H9 (cell line): ENCODE data around the gene OTOF. TPM values are rescaled to one million over a fixed set of nuclear protein-coding genes. Genes with fewer than 3 reads are reported as not detected.

Source experiments
- DNase-seq: peaks from one replicate; pipeline ENCODE4 v3.0.0-alpha.2; 2017
- H2AFZ ChIP-seq: one replicate; pipeline ENCODE4 v1.6.1; 2013; ENCODE audit warnings: mild to moderate bottlenecking, low read length, control low read depth, moderate library complexity
- H2AK5ac ChIP-seq: 2 replicates; pipeline ENCODE4 v1.6.1; 2013; ENCODE audit warnings: low read length, control low read depth, mixed read lengths; ENCODE audit not compliant: insufficient read length
- H2BK120ac ChIP-seq: one replicate; pipeline ENCODE4 v1.6.1; 2013; ENCODE audit warnings: low read depth, mild to moderate bottlenecking, low read length, control low read depth, inconsistent platforms; ENCODE audit not compliant: poor library complexity, severe bottlenecking
- H2BK12ac ChIP-seq: 2 replicates; pipeline ENCODE4 v1.6.1; 2013; ENCODE audit warnings: low read length, control low read depth, mixed read lengths, low read depth; ENCODE audit not compliant: insufficient read length
- H2BK15ac ChIP-seq: 2 replicates; pipeline ENCODE4 v1.6.1; 2013; ENCODE audit warnings: low read depth, low read length, control low read depth
- H2BK20ac ChIP-seq: one replicate; pipeline ENCODE4 v1.6.1; 2013; ENCODE audit warnings: low read depth, mild to moderate bottlenecking, low read length, control low read depth, inconsistent platforms; ENCODE audit not compliant: poor library complexity, severe bottlenecking
- H2BK5ac ChIP-seq: 2 replicates; pipeline ENCODE4 v1.6.1; 2013; ENCODE audit warnings: low read length, control low read depth, mixed read lengths; ENCODE audit not compliant: insufficient read length
- H3K14ac ChIP-seq: 2 replicates; pipeline ENCODE4 v1.6.1; 2013; ENCODE audit warnings: low read length, control low read depth; ENCODE audit not compliant: insufficient read depth
- H3K18ac ChIP-seq: 2 replicates; pipeline ENCODE4 v1.6.1; 2013; ENCODE audit warnings: low read depth, mild to moderate bottlenecking, mixed read lengths, low read length, control low read depth; ENCODE audit not compliant: insufficient read length
- H3K23ac ChIP-seq: 2 replicates; pipeline ENCODE4 v1.6.1; 2013; ENCODE audit warnings: low read length, control low read depth, mixed read lengths, low read depth; ENCODE audit not compliant: insufficient read length
- H3K23me2 ChIP-seq: 2 replicates; pipeline ENCODE4 v1.6.1; 2013; ENCODE audit warnings: low read depth, mild to moderate bottlenecking, mixed read lengths, low read length, control low read depth; ENCODE audit not compliant: insufficient read length, poor library complexity, severe bottlenecking
- H3K27ac ChIP-seq: 2 replicates; pipeline ENCODE4 v1.5.1; 2013; ENCODE audit warnings: low read length, control low read depth, mixed read lengths, low read depth; ENCODE audit not compliant: insufficient read length
- H3K27me3 ChIP-seq: 2 replicates; pipeline ENCODE4 v1.6.1; 2013; ENCODE audit warnings: low read length, control low read depth, inconsistent platforms; ENCODE audit not compliant: insufficient read depth
- H3K4ac ChIP-seq: 2 replicates; pipeline ENCODE4 v1.6.1; 2013; ENCODE audit warnings: low read depth, mild to moderate bottlenecking, control low read depth, inconsistent platforms, low read length, moderate library complexity
- H3K4me1 ChIP-seq: 2 replicates; pipeline ENCODE4 v1.6.1; 2013; ENCODE audit warnings: low read length, control low read depth, inconsistent platforms; ENCODE audit not compliant: insufficient read depth
- H3K4me2 ChIP-seq: 2 replicates; pipeline ENCODE4 v1.6.1; 2013; ENCODE audit warnings: low read length, control low read depth, mixed read lengths; ENCODE audit not compliant: insufficient read length, insufficient read depth
- H3K56ac ChIP-seq: 2 replicates; pipeline ENCODE4 v1.6.1; 2013; ENCODE audit warnings: low read depth, mild to moderate bottlenecking, mixed read lengths, low read length, control low read depth; ENCODE audit not compliant: insufficient read length
- H3K79me1 ChIP-seq: 2 replicates; pipeline ENCODE4 v1.6.1; 2013; ENCODE audit warnings: low read depth, mild to moderate bottlenecking, moderate library complexity, low read length, control low read depth, inconsistent platforms; ENCODE audit not compliant: insufficient read depth, poor library complexity, severe bottlenecking
- H3K79me2 ChIP-seq: 2 replicates; pipeline ENCODE4 v1.6.1; 2013; ENCODE audit warnings: low read length, control low read depth, inconsistent platforms; ENCODE audit not compliant: insufficient read depth
- H3K9ac ChIP-seq: 2 replicates; pipeline ENCODE4 v1.6.1; 2013; ENCODE audit warnings: low read length, control low read depth, mixed read lengths; ENCODE audit not compliant: insufficient read length; ENCODE audit errors: extremely low read depth
- H3K9me3 ChIP-seq: one replicate; pipeline ENCODE4 v1.6.1; 2013; ENCODE audit warnings: low read depth, low read length, inconsistent platforms; ENCODE audit not compliant: control insufficient read depth
- H3T11ph ChIP-seq: one replicate; pipeline ENCODE4 v1.6.1; 2013; ENCODE audit warnings: mild to moderate bottlenecking, low read length, control low read depth, inconsistent platforms
- H4K20me1 ChIP-seq: one replicate; pipeline ENCODE4 v1.6.1; 2013; ENCODE audit not compliant: control insufficient read depth, insufficient read length, insufficient read depth
- H4K5ac ChIP-seq: 2 replicates; pipeline ENCODE4 v1.6.1; 2013; ENCODE audit warnings: low read depth, mild to moderate bottlenecking, mixed read lengths, low read length, control low read depth; ENCODE audit not compliant: insufficient read length
- H4K8ac ChIP-seq: replicated peaks from 2 replicates; pipeline ENCODE4 v1.6.1; 2013; ENCODE audit warnings: low read length, control low read depth, mixed read lengths, low read depth; ENCODE audit not compliant: insufficient read length
- H4K91ac ChIP-seq: 2 replicates; pipeline ENCODE4 v1.6.1; 2013; ENCODE audit warnings: low read depth, mild to moderate bottlenecking, moderate library complexity, mixed read lengths, low read length, control low read depth; ENCODE audit not compliant: insufficient read length
- H3K27ac Mint-ChIP-seq, 3 experiments: 2 replicates in 2 of 3; 3 replicates in 1 of 3; pipeline ENCODE4 v1.8.0; 2020 to 2021; ENCODE audit warnings: mixed read lengths in 3 of 3, mild to moderate bottlenecking in 1 of 3, moderate library complexity in 1 of 3
- H3K27me3 Mint-ChIP-seq: 2 replicates; pipeline ENCODE4 v1.8.0; 2021; ENCODE audit warnings: low read depth, mild to moderate bottlenecking, moderate library complexity, mixed read lengths
- H3K36me3 Mint-ChIP-seq, 3 experiments: 2 replicates in 2 of 3; 3 replicates in 1 of 3; pipeline ENCODE4 v1.8.0; 2020 to 2021; ENCODE audit warnings: low read depth in 3 of 3, mixed read lengths in 3 of 3; ENCODE audit not compliant: insufficient read depth in 1 of 3
- H3K4me1 Mint-ChIP-seq, 2 experiments: 2 replicates each; pipeline ENCODE4 v1.8.0; 2020; ENCODE audit warnings: mixed read lengths in 2 of 2
- H3K4me3 Mint-ChIP-seq, 2 experiments: 2 replicates in 1 of 2; 3 replicates in 1 of 2; pipeline ENCODE4 v1.8.0; 2020 to 2021; ENCODE audit warnings: mild to moderate bottlenecking in 2 of 2, mixed read lengths in 2 of 2, moderate library complexity in 1 of 2
- H3K9me3 Mint-ChIP-seq, 2 experiments: 2 replicates in 1 of 2; 3 replicates in 1 of 2; pipeline ENCODE4 v1.8.0; 2020; ENCODE audit warnings: mild to moderate bottlenecking in 2 of 2, mixed read lengths in 2 of 2, moderate library complexity in 1 of 2
- CTCF ChIP-seq: fragments of 200-600 bp; sonication (generic); conservative IDR thresholded peaks from 3 replicates; pipeline ENCODE4 v1.8.0; 2021; ENCODE audit warnings: antibody characterized with exemption, mild to moderate bottlenecking
- WGBS: extraction: QIAGEN DNeasy Blood & Tissue Kit; methylation state at CpG from one replicate; pipeline ENCODE4 v1.1.7; 2013; ENCODE audit warnings: missing lambda C conversion rate, low lambda C conversion rate, mixed read lengths; ENCODE audit not compliant: insufficient read length; ENCODE audit errors: extremely low coverage; 5-methylcytosine and 5-hydroxymethylcytosine counted together
- total RNA-seq: library from RNA; stranded (reverse); gene quantifications from 2 replicates; pipeline ENCODE4 v1.2.1, GENCODE V29; 2021

The OTOF gene
- total RNA-seq, 1 experiment from 2014 or later = 0.35 TPM

GRCh38 chr2:26478366-26478765 lies 442 bp upstream of the OTOF start:
- H2AK5ac ChIP-seq = no peak overlapping the region
- H3K9ac ChIP-seq = no peak overlapping the region
- H3K79me1 ChIP-seq = no peaks in the 10 kb centered on the region
- H3K36me3 Mint-ChIP-seq = peaks cover 0 to 2% (median 0%) of the 10 kb centered on the region in 3 experiments; a peak in 2 of 7 replicates
- H3K14ac ChIP-seq = no peak overlapping the region
- H3K79me2 ChIP-seq = no peaks in the 10 kb centered on the region
- H3K23me2 ChIP-seq = no peaks in the 10 kb centered on the region
- H3K27me3 ChIP-seq = no peaks in the 10 kb centered on the region
- H3K27ac ChIP-seq = no peak overlapping the region
- H3K27me3 Mint-ChIP-seq = peaks cover 6% of the 10 kb centered on the region
- no peak overlapping the region for H2BK12ac ChIP-seq
- H3T11ph ChIP-seq = no peak overlapping the region
- H3K23ac ChIP-seq = no peak overlapping the region
- peaks cover 8 to 17% of the 10 kb centered on the region in 2 experiments for H3K4me1 Mint-ChIP-seq
- H3K9me3 Mint-ChIP-seq = no peaks in the 10 kb centered on the region; a peak in 2 of 5 replicates
- H2BK120ac ChIP-seq = no peak overlapping the region
- no peak overlapping the region for H3K56ac ChIP-seq
- H2BK15ac ChIP-seq = no peak overlapping the region
- peaks cover 3% of the 10 kb centered on the region for H4K20me1 ChIP-seq
- no peak for TF ChIP-seq CTCF
- H4K5ac ChIP-seq = no peak overlapping the region
- WGBS = no CpG with 5 or more reads among the region's 5 CpGs
- no peak overlapping the region for H3K27ac Mint-ChIP-seq
- no peaks in the 10 kb centered on the region; the same call in 1 of the 2 replicates for H3K4me1 ChIP-seq
- H3K9me3 ChIP-seq = no peaks in the 10 kb centered on the region
- no peak overlapping the region for H3K4ac ChIP-seq
- no peak overlapping the region for H2BK5ac ChIP-seq
- no peak overlapping the region for H3K4me2 ChIP-seq
- no peak overlapping the region for H3K18ac ChIP-seq
- no peak overlapping the region for H4K91ac ChIP-seq
- H3K4me3 Mint-ChIP-seq = no peak overlapping the region
- no peak overlapping the region for H4K8ac ChIP-seq
- no peak overlapping the region for H2BK20ac ChIP-seq
- no peak overlapping the region for H2AFZ ChIP-seq
- DNase-seq = no peak
